A549 (cell line): ENCODE results near the gene UGT1A9. TPM values are rescaled to one million over a fixed set of nuclear protein-coding genes. Genes with fewer than 3 reads are reported as not detected.

Experiments
- ATAC-seq, 2 experiments: fragments of 200-7000 bp in 1 of 2; fragments of >200 bp in 1 of 2; cut with Nextera tagmentation in 1 of 2; cut with Tn5 transposase in 1 of 2; 3 replicates each; pipeline versions ENCODE4 v1.8.0 to v1.9.1; 2018 to 2020; ENCODE audit warnings: mild to moderate bottlenecking in 1 of 2, moderate library complexity in 1 of 2
- CTCF ChIA-PET: fragments of 300-600 bp; sonication (Branson Sonifier 250); formaldehyde crosslinking; extraction: SDS; loops from one replicate; lab custom pipeline; 2021; ENCODE audit warnings: antibody characterized with exemption, inconsistent platforms; lab: Yijun Ruan, JAX
- POLR2A ChIA-PET: fragments of 350-600 bp; formaldehyde crosslinking; extraction: SDS; loops from one replicate; lab custom pipeline; 2021; ENCODE audit warnings: antibody characterized with exemption, inconsistent platforms; lab: Yijun Ruan, JAX
- DNase-seq, 2 experiments: peaks; one replicate each; pipeline versions ENCODE4 v3.0.0 to v3.0.0-alpha.2; 2011 to 2016; ENCODE audit warnings: low read depth in 1 of 2, low spot score in 1 of 2
- FAIRE-seq: peaks from 2 replicates; lab custom pipeline; 2011; peaks lifted over from hg19 to GRCh38; lab: Jason Lieb, UNC
- H3K27ac ChIP-seq, 2 experiments: fragments of >200 bp; sonication (Bioruptor Twin); formaldehyde crosslinking; 3 replicates each; pipeline ENCODE4 v1.5.1; 2016 to 2017
- H3K4me1 ChIP-seq: fragments of >200 bp; sonication (Bioruptor Twin); formaldehyde crosslinking; 3 replicates; pipeline ENCODE4 v1.6.1; 2016
- H3K4me2 ChIP-seq: fragments of >200 bp; sonication (Bioruptor Twin); formaldehyde crosslinking; 3 replicates; pipeline ENCODE4 v1.6.1; 2016
- H3K4me3 ChIP-seq: fragments of >200 bp; sonication (Bioruptor Twin); formaldehyde crosslinking; 3 replicates; pipeline ENCODE4 v1.5.1; 2016
- H3K9me3 ChIP-seq: fragments of >200 bp; sonication (Bioruptor Twin); formaldehyde crosslinking; 3 replicates; pipeline ENCODE4 v1.6.1; 2016
- BHLHE40 ChIP-seq: IDR thresholded peaks from 2 replicates; pipeline ENCODE4 v1.6.1; 2012; ENCODE audit warnings: low read depth, low read length, inconsistent platforms
- CHD2 ChIP-seq: fragments of 150-350 bp; IDR thresholded peaks from 2 replicates; pipeline ENCODE4 v1.6.1; 2014; ENCODE audit warnings: low read length; ENCODE audit not compliant: partially characterized antibody
- CTCF ChIP-seq: fragments of >200 bp; sonication (Bioruptor Twin); formaldehyde crosslinking; IDR thresholded peaks from 3 replicates; pipeline ENCODE4 v1.5.1; 2016
- E2F6 ChIP-seq: IDR thresholded peaks from 2 replicates; pipeline ENCODE4 v1.6.1; 2012; ENCODE audit warnings: low read depth, borderline replicate concordance
- EHF ChIP-seq: fragments of 250-450 bp; sonication (Bioruptor Pico); IDR thresholded peaks from 2 replicates; pipeline ENCODE4 v1.5.0; 2020; ENCODE audit warnings: mild to moderate bottlenecking
- EHMT2 ChIP-seq: fragments of 200-600 bp; sonication (generic); IDR thresholded peaks from 2 replicates; pipeline ENCODE4 v1.6.1; 2016; ENCODE audit warnings: antibody characterized with exemption, low read depth, mild to moderate bottlenecking, moderate library complexity
- EP300 ChIP-seq, 2 experiments: fragments of >200 bp; sonication (Bioruptor Twin); formaldehyde crosslinking; IDR thresholded peaks; 2 replicates in 1 of 2; 3 replicates in 1 of 2; pipeline ENCODE4 v1.6.1; 2016 to 2017
- ESRRA ChIP-seq: fragments of 150-350 bp; IDR thresholded peaks from 2 replicates; pipeline ENCODE4 v1.6.1; 2014; ENCODE audit warnings: mild to moderate bottlenecking, low read length, borderline replicate concordance
- FOSL2 ChIP-seq, 2 experiments: fragments of 450-650 bp in 1 of 2; fragments of >200 bp in 1 of 2; sonication (Bioruptor Twin) in 1 of 2; formaldehyde crosslinking; IDR thresholded peaks; 2 replicates each; pipeline versions ENCODE4 v1.5.0 to v1.6.1; 2016 to 2020; ENCODE audit warnings: mild to moderate bottlenecking in 1 of 2, moderate library complexity in 1 of 2
- GATA3 ChIP-seq: IDR thresholded peaks from 2 replicates; pipeline ENCODE4 v1.6.1; 2012; ENCODE audit warnings: borderline replicate concordance
- HDAC2 ChIP-seq: fragments of 200-600 bp; sonication (generic); IDR thresholded peaks from 2 replicates; pipeline ENCODE4 v1.6.1; 2016
- HES2 ChIP-seq: fragments of >200 bp; sonication (Bioruptor Twin); formaldehyde crosslinking; IDR thresholded peaks from 2 replicates; pipeline ENCODE4 v1.6.1; 2016
- HEYL ChIP-seq: fragments of 250-450 bp; sonication (Bioruptor Pico); IDR thresholded peaks from 2 replicates; pipeline ENCODE4 v1.8.0; 2021; ENCODE audit warnings: mild to moderate bottlenecking, moderate library complexity
- HMGXB4 ChIP-seq: fragments of 250-450 bp; sonication (Bioruptor Pico); IDR thresholded peaks from 2 replicates; pipeline ENCODE4 v1.5.0; 2021; ENCODE audit warnings: mild to moderate bottlenecking, moderate library complexity, borderline replicate concordance
- HOXA7 ChIP-seq: fragments of 250-450 bp; sonication (Bioruptor Pico); IDR thresholded peaks from 2 replicates; pipeline ENCODE4 v1.5.0; 2020; ENCODE audit warnings: mild to moderate bottlenecking, moderate library complexity
- HOXB13 ChIP-seq: fragments of 250-450 bp; sonication (Bioruptor Pico); IDR thresholded peaks from 2 replicates; pipeline ENCODE4 v1.5.0; 2020; ENCODE audit warnings: low read depth, mild to moderate bottlenecking, moderate library complexity
- HOXB5 ChIP-seq: fragments of 250-450 bp; sonication (Bioruptor Pico); IDR thresholded peaks from 2 replicates; pipeline ENCODE4 v1.5.0; 2020; ENCODE audit warnings: mild to moderate bottlenecking, moderate library complexity
- JUNB ChIP-seq: fragments of >200 bp; sonication (Bioruptor Twin); formaldehyde crosslinking; IDR thresholded peaks from 2 replicates; pipeline ENCODE4 v1.6.1; 2016
- KDM1A ChIP-seq: fragments of 200-600 bp; sonication (generic); IDR thresholded peaks from 2 replicates; pipeline ENCODE4 v1.6.1; 2016; ENCODE audit warnings: low read depth, mild to moderate bottlenecking
- MAFK ChIP-seq: fragments of 450-650 bp; IDR thresholded peaks from 2 replicates; pipeline ENCODE4 v1.6.1; 2014; ENCODE audit not compliant: partially characterized antibody
- MAX ChIP-seq: IDR thresholded peaks from 2 replicates; pipeline ENCODE4 v1.6.1; 2012
- MYC ChIP-seq: IDR thresholded peaks from 2 replicates; pipeline ENCODE4 v1.6.1; 2012; ENCODE audit warnings: mild to moderate bottlenecking, inconsistent platforms, low read length, improper control_type of control experiment, borderline replicate concordance
- NFE2L2 ChIP-seq: fragments of 150-350 bp; conservative IDR thresholded peaks from 2 replicates; pipeline ENCODE4 v1.6.1; 2014; ENCODE audit warnings: low read length
- NPAS2 ChIP-seq: fragments of 250-450 bp; sonication (Bioruptor Pico); IDR thresholded peaks from 2 replicates; pipeline ENCODE4 v1.8.0; 2022; ENCODE audit warnings: mild to moderate bottlenecking, moderate library complexity, borderline replicate concordance
- NR3C1 ChIP-seq: fragments of >200 bp; sonication (Bioruptor Twin); formaldehyde crosslinking; IDR thresholded peaks from 3 replicates; pipeline ENCODE4 v1.6.1; 2017
- RFX5 ChIP-seq: fragments of 450-650 bp; IDR thresholded peaks from 2 replicates; pipeline ENCODE4 v1.7.1; 2014; ENCODE audit warnings: antibody characterized with exemption, mild to moderate bottlenecking, moderate library complexity
- SMC3 ChIP-seq: fragments of >200 bp; sonication (Bioruptor Twin); formaldehyde crosslinking; IDR thresholded peaks from 3 replicates; pipeline ENCODE4 v1.6.1; 2018; ENCODE audit warnings: inconsistent platforms
- ZSCAN20 ChIP-seq: fragments of 250-450 bp; sonication (Bioruptor Pico); IDR thresholded peaks from 2 replicates; pipeline ENCODE4 v1.8.0; 2022; ENCODE audit warnings: mild to moderate bottlenecking, moderate library complexity
- WGBS: methylation state at CpG from one replicate; pipeline ENCODE4 v1.1.6; 2017; ENCODE audit errors: missing lambda C conversion rate; 5-methylcytosine and 5-hydroxymethylcytosine counted together
- polyA plus RNA-seq, 4 experiments: library from polyadenylated mRNA; depleted of rRNA in 3 of 4; stranded (reverse); fragments of >200 nt; fragmentation: RNase III in 1 of 4; extraction: RNeasy Plus Mini Kit Qiagen cat#74134 plus additional on column Dnase treatment in 1 of 4; gene quantifications; 2 replicates in 3 of 4; 3 replicates in 1 of 4; pipeline ENCODE4 v1.2.3, GENCODE V29; 2011 to 2017

The UGT1A9 gene
- polyA plus RNA-seq, 2 of the 4 experiments (the other 2 are of a cell fraction), result 11.0 to 13.1 TPM

DNA sequence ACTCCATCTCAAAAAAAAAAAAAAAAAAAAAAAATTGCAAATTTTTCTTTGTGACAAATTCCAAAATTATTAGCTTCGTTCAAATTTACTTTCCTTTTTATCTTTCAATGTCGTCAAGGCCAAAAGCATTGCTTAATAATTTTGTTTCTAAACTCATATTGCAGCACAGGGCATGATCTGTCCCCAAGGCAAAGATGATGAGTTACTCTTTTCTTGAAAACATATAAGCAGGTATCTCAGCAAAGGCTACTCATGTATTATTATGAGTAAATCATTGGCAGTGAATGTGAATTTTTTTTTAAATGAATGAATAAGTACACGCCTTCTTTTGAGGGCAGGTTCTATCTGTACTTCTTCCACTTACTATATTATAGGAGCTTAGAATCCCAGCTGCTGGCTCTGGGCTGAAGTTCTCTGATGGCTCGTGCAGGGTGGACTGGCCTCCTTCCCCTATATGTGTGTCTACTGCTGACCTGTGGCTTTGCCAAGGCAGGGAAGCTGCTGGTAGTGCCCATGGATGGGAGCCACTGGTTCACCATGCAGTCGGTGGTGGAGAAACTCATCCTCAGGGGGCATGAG is 9.9 kb downstream of the UGT1A9 start, which contains the start of gene UGT1A7 (continued):
- no peak for TF ChIP-seq HMGXB4 (CRISPR knock-in tag)
- TF ChIP-seq EP300 (IDR thresholded peaks at IDR 0.05), result peak in 1 of 2 experiments; percentile 33; a peak in 1 of 5 replicates

- 79% methylated on average over 1 of the region's 1 CpG for WGBS
- CTCF ChIA-PET, result no interaction called here
- peaks cover 35% of the 10 kb centered on the region; the same call in 2 of the 3 replicates for H3K9me3 ChIP-seq
- peaks cover 19% of the 10 kb centered on the region for H3K4me1 ChIP-seq
- DNase-seq (no peak), FAIRE-seq (no peak), ATAC-seq (no peak)
- peak overlapping the region; percentile 32 to 38; a peak in 4 of 6 replicates for H3K27ac ChIP-seq
- no peak for TF ChIP-seq HES2
- TF ChIP-seq HOXB13 (CRISPR knock-in tag), result no peak
- no peak for TF ChIP-seq JUNB
- TF ChIP-seq EHMT2, result no peak
- no peak for TF ChIP-seq RFX5
- TF ChIP-seq SMC3, result no peak
- TF ChIP-seq EHF (CRISPR knock-in tag), result no peak
- TF ChIP-seq ZSCAN20, result no peak
- no peak for TF ChIP-seq MAFK
- TF ChIP-seq HOXA7 (CRISPR knock-in tag), result no peak
- no peak for TF ChIP-seq MAX
- no peak for TF ChIP-seq KDM1A
- TF ChIP-seq FOSL2 (IDR thresholded peaks at IDR 0.05), result no peak
- no peak for TF ChIP-seq FOSL2 (CRISPR knock-in tag; IDR thresholded peaks at IDR 0.05)
- TF ChIP-seq HDAC2, result no peak
- no peak for TF ChIP-seq CTCF
- no peak for TF ChIP-seq NR3C1
- no peak for TF ChIP-seq NFE2L2
- no peak for TF ChIP-seq BHLHE40
- no peak for TF ChIP-seq NPAS2 (CRISPR knock-in tag)
- no peak for TF ChIP-seq HOXB5
- POLR2A ChIA-PET, result no interaction called here
- no peak overlapping the region for H3K4me2 ChIP-seq
- no peak overlapping the region for H3K4me3 ChIP-seq
These were observed 12.9 kb downstream of the UGT1A9 start for GRCh38 chr2:233684640-233685039.

GRCh38 chr2:233686928-233687327 is 15.2 kb downstream of the UGT1A9 start:
- 94% methylated on average over 5 of the region's 5 CpGs for WGBS
- no peak overlapping the region for H3K4me2 ChIP-seq
- POLR2A ChIA-PET, result no interaction called here
- H3K27ac ChIP-seq, result peak overlapping the region; percentile 41 to 85; a peak in 5 of 6 replicates
- H3K9me3 ChIP-seq, result peaks cover 37% of the 10 kb centered on the region; the same call in 2 of the 3 replicates
- no peak for ATAC-seq
- FAIRE-seq, result no peak
- DNase-seq, result no peak
- H3K4me3 ChIP-seq, result no peak overlapping the region
- CTCF ChIA-PET, result no interaction called here
- peaks cover 30% of the 10 kb centered on the region for H3K4me1 ChIP-seq
- TF ChIP-seq ESRRA (no peak), E2F6 (no peak), NPAS2 (CRISPR knock-in tag) (no peak), JUNB (no peak), HOXB13 (CRISPR knock-in tag) (no peak), KDM1A (no peak), HEYL (no peak), MYC (no peak), GATA3 (no peak), FOSL2 (IDR thresholded peaks at IDR 0.05) (no peak), FOSL2 (CRISPR knock-in tag; IDR thresholded peaks at IDR 0.05) (no peak), CHD2 (no peak)
